ENCODE measurements around the gene NAGLU.
"Not testable (repeated sequence)": the region's sequence is repeated elsewhere in the genome, so short reads cannot be mapped to it uniquely, and the experiment has no call there.

NAGLU gene

GRCh38 chr17:42541041-42541833, 5.2 kb downstream of the NAGLU start:
- no peak for DNase-seq (ENCODE audit: insufficient read length, low spot score)
- no peak for FAIRE-seq
- no peak for TF ChIP-seq SPI1 (IDR thresholded peaks at IDR 0.05; ENCODE audit: low read depth, low read length)
- TF ChIP-seq POLR2AphosphoS5 (IDR thresholded peaks at IDR 0.05; ENCODE audit: low read depth, low read length), result no peak
- no peak for TF ChIP-seq POU2F2 (IDR thresholded peaks at IDR 0.05; ENCODE audit: low read depth, low read length)
- TF ChIP-seq PAX5 (IDR thresholded peaks at IDR 0.05; ENCODE audit: insufficient read depth, low read length, severe bottlenecking), result no peak
- no peak for TF ChIP-seq TAF1 (IDR thresholded peaks at IDR 0.05; ENCODE audit: low read depth, low read length)
- no peak for TF ChIP-seq POLR2A (IDR thresholded peaks at IDR 0.05; ENCODE audit: low read depth, low read length)

DNA sequence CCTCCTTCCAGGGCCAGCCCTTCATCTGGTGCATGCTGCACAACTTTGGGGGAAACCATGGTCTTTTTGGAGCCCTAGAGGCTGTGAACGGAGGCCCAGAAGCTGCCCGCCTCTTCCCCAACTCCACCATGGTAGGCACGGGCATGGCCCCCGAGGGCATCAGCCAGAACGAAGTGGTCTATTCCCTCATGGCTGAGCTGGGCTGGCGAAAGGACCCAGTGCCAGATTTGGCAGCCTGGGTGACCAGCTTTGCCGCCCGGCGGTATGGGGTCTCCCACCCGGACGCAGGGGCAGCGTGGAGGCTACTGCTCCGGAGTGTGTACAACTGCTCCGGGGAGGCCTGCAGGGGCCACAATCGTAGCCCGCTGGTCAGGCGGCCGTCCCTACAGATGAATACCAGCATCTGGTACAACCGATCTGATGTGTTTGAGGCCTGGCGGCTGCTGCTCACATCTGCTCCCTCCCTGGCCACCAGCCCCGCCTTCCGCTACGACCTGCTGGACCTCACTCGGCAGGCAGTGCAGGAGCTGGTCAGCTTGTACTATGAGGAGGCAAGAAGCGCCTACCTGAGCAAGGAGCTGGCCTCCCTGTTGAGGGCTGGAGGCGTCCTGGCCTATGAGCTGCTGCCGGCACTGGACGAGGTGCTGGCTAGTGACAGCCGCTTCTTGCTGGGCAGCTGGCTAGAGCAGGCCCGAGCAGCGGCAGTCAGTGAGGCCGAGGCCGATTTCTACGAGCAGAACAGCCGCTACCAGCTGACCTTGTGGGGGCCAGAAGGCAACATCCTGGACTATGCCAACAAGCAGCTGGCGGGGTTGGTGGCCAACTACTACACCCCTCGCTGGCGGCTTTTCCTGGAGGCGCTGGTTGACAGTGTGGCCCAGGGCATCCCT, 7.4 kb downstream of the NAGLU start:
- no peak for TF ChIP-seq TAF1 (IDR thresholded peaks at IDR 0.05; ENCODE audit: low read depth, low read length)
- TF ChIP-seq POU2F2 (IDR thresholded peaks at IDR 0.05; ENCODE audit: low read depth, low read length), result no peak
- TF ChIP-seq POLR2AphosphoS5 (IDR thresholded peaks at IDR 0.05; ENCODE audit: low read depth, low read length), result no peak
- TF ChIP-seq POLR2A (IDR thresholded peaks at IDR 0.05; ENCODE audit: low read depth, low read length), result no peak
- no peak for TF ChIP-seq PAX5 (IDR thresholded peaks at IDR 0.05; ENCODE audit: insufficient read depth, low read length, severe bottlenecking)
- no peak for TF ChIP-seq SPI1 (IDR thresholded peaks at IDR 0.05; ENCODE audit: low read depth, low read length)
- DNase-seq (ENCODE audit: insufficient read length, low spot score) (no peak), FAIRE-seq (no peak)

DNA sequence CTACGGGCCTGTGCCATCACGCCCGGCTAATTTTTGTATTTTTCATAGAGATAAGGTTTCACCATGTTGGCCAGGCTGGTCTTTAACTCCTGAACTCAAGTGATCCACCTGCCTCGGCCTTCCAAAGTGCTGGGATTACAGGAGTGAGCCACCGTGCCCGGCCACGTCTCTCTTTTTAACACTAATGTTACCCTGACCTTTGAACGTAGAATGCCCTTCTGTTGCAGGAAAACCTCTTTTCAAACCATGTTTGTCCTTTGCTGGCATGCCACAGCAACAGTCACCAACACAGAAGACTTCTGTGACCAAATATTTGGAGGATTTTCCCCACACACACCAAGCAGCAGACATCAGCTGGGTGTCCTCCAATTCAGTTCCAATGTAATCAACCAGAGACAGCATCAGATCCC, 8.8 kb downstream of the NAGLU start:
- DNase-seq (ENCODE audit: insufficient read length, low spot score) (no peak), FAIRE-seq (no peak)
- TF ChIP-seq TAF1 (IDR thresholded peaks at IDR 0.05; ENCODE audit: low read depth, low read length) (no peak), POLR2A (IDR thresholded peaks at IDR 0.05; ENCODE audit: low read depth, low read length) (no peak), SPI1 (IDR thresholded peaks at IDR 0.05; ENCODE audit: low read depth, low read length) (no peak), POLR2AphosphoS5 (IDR thresholded peaks at IDR 0.05; ENCODE audit: low read depth, low read length) (no peak), PAX5 (IDR thresholded peaks at IDR 0.05; ENCODE audit: insufficient read depth, low read length, severe bottlenecking) (no peak), POU2F2 (IDR thresholded peaks at IDR 0.05; ENCODE audit: low read depth, low read length) (no peak)

DNA sequence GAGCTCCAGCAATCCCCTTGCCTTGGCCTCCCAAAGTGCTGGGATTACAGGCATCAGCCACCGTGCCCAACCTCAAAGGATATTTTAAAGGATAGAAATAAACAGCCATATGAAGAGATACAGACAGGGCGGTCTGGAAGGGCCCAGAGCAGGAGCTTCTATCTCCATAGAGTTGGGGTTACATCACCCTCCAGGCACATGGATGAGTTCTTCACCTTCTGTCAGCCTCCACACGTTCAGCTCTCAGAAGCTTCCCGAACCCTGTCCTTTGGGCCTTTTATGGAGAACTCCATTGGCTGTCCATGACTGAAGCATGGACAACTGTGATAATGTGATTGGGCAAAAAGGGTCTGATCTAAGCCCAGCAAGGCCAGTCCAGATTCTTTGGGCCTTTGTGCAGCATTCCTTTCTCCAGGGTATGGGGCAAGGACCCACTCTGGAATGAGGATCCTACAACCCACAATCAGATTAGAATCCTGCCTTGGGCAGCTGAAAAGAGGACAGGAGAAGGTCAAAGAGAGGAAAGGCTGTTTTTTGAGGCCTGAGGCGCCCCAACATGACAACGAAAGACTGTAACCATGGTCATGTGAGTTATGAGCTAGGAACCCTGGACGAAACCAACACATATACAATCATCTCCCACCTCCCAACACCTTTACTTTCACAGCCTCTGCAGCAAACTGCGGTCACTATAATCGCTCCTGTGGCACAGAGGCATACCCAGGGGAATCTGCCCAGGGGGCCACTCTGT, 9.9 kb downstream of the NAGLU start:
- FAIRE-seq, result peak; percentile 84
- DNase-seq (ENCODE audit: insufficient read length, low spot score), result not testable (repeated sequence)

DNA sequence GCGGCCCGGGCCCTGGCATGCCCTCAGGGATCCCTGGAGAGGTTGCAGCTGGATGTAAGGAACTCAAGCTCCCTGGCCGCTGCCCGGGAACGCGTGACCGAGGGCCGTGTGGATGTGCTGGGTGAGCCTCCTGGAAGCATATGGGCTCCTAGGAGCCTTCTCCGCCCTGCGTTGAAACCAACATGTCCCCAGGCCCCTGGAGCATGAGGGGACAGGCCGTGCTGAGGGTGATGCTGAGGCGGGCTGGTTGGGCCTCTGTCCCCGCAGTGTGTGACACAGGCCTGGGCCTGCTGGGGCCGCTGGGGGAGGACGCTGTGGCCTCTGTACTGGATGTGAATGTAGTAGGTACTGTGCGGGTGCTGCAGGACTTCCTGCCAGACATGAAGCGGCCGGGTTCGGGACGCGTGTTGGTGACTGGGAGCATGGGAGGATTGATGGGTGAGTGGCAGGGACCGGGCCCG, 11.0 kb downstream of the NAGLU start:
- TF ChIP-seq TAF1 (IDR thresholded peaks at IDR 0.05; ENCODE audit: low read depth, low read length), result no peak
- no peak for TF ChIP-seq POU2F2 (IDR thresholded peaks at IDR 0.05; ENCODE audit: low read depth, low read length)
- TF ChIP-seq PAX5 (IDR thresholded peaks at IDR 0.05; ENCODE audit: insufficient read depth, low read length, severe bottlenecking), result no peak
- TF ChIP-seq SPI1 (IDR thresholded peaks at IDR 0.05; ENCODE audit: low read depth, low read length), result no peak
- TF ChIP-seq POLR2A (IDR thresholded peaks at IDR 0.05; ENCODE audit: low read depth, low read length), result no peak
- no peak for TF ChIP-seq POLR2AphosphoS5 (IDR thresholded peaks at IDR 0.05; ENCODE audit: low read depth, low read length)
- no peak for DNase-seq (ENCODE audit: insufficient read length, low spot score)
- no peak for FAIRE-seq

DNA sequence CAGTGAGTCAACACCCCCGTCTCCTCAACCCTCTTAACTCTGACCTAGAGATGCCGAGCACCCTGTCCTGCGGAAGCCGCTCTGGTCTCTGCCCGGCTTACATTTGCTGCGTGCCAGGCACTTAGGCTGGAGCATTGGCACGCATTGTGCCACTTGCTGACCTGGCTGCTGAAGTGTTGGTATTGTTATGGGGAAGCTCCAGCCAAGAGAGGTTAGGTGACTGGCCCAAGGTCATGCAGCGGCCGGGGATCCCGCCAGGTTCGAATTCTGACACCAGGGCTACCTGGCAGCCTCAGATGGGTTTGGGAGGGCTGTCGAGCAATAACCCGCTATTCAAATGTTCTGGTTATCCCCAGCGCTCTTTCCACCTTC, 11.6 kb downstream of the NAGLU start:
- DNase-seq (ENCODE audit: insufficient read length, low spot score) (no peak), FAIRE-seq (no peak)
- TF ChIP-seq TAF1 (IDR thresholded peaks at IDR 0.05; ENCODE audit: low read depth, low read length) (no peak), POU2F2 (IDR thresholded peaks at IDR 0.05; ENCODE audit: low read depth, low read length) (no peak), POLR2A (IDR thresholded peaks at IDR 0.05; ENCODE audit: low read depth, low read length) (no peak), PAX5 (IDR thresholded peaks at IDR 0.05; ENCODE audit: insufficient read depth, low read length, severe bottlenecking) (no peak), POLR2AphosphoS5 (IDR thresholded peaks at IDR 0.05; ENCODE audit: low read depth, low read length) (no peak), SPI1 (IDR thresholded peaks at IDR 0.05; ENCODE audit: low read depth, low read length) (no peak)

DNA sequence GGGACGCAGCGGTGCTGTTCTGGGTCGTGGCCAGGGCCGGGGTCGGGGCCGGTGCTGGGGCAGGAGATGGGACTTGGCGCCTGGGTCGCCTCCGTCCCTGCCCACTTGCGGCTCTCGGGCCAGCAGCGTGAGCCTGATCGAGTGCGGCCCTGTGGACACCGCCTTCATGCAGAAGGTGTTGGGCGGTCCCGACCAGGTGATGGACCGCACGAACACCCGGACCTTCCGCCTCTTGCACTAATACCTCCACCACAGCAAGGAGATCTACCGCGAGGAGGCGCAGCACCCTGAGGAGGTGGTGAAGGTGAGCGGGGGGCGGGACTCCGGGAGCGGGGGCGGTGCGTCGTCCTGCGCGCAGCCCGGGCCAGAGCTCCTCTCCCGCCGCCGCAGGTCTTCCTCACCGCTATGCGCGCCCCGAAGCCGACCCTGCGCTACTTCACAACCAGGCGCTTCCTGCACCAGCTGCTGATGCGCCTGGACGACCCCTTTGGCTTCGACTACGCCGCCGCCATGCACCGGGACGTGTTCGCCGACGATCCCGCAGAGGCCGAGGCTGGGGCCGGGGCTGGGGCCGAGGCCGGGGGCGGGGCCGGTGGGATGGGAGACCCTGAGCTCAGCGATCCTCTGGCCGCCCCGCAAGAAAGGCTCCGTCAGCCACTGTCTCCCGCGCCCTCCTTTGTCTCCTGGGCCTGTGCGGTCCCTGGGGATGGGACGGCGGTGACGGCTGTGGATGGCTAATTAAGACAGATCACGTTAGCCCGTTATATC, 12.2 kb downstream of the NAGLU start:
- FAIRE-seq, result peak; percentile 100

GRCh38 chr17:42548993-42549755, 13.1 kb downstream of the NAGLU start:
- DNase-seq (ENCODE audit: insufficient read length, low spot score), result no peak
- FAIRE-seq, result peak; percentile 68
- TF ChIP-seq POLR2AphosphoS5 (IDR thresholded peaks at IDR 0.05; ENCODE audit: low read depth, low read length) (no peak), SPI1 (IDR thresholded peaks at IDR 0.05; ENCODE audit: low read depth, low read length) (no peak), TAF1 (IDR thresholded peaks at IDR 0.05; ENCODE audit: low read depth, low read length) (no peak), POLR2A (IDR thresholded peaks at IDR 0.05; ENCODE audit: low read depth, low read length) (no peak)

More for the DNA sequence above, 12.2 kb downstream of the NAGLU start:
- no peak for TF ChIP-seq POU2F2 (IDR thresholded peaks at IDR 0.05; ENCODE audit: low read depth, low read length)
- TF ChIP-seq POLR2A (IDR thresholded peaks at IDR 0.05; ENCODE audit: low read depth, low read length), result no peak
- TF ChIP-seq SPI1 (IDR thresholded peaks at IDR 0.05; ENCODE audit: low read depth, low read length), result no peak
- DNase-seq (ENCODE audit: insufficient read length, low spot score), result peak; percentile 97

DNA sequence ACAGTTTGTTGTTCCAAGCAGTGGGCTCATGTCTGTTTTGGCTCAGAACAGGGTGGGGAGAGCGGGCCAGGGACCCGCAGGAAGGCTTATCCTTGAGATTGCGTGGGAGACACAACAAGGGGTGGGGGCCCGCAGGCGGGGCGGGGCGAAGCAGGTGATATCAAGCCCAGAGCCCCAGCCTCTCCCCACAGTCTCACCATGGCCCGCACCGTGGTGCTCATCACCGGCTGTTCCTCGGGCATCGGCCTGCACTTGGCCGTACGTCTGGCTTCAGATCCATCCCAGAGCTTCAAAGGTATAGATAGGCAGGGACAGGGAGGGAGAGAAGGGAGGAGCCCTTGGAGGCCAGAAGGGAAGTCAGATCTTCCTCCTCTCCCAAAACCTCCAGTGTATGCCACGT, 16.7 kb downstream of the NAGLU start, which contains the start of gene HSD17B1:
TSS of gene HSD17B1 (plus strand) at position 188 of the 400 bp plus-strand sequence. CDS start at position 199, 11 bp downstream.
- FAIRE-seq; DNase-seq (ENCODE audit: insufficient read length, low spot score): not testable (repeated sequence)
